ENCODE data around the gene MOXD1. TPM values are rescaled to one million over a fixed set of nuclear protein-coding genes. Genes with fewer than 3 reads are reported as not detected.

The MOXD1 gene
- total RNA-seq, 2 donors from 2014 or later: 4.0 to 5.5 TPM

DNA sequence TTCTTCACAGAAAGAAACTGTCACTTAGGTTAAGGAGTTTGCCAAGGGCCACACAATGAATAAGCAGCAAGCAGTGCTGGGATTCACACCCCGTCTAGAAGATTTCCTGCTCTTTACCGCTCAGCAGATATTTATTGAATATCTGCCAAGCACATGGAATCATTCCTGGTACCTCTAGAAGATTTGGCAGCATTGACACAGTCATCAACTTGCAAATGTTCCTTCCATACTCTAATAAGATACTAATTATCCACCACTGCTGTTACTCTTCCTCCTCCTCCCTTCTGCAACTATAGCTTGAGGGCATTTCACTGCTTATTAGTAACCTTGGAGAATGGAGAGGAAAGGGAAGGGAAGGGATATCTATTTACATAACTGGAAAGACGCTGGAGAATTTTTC is 13.0 kb downstream of the MOXD1 start:
- no peaks in the 10 kb centered on the region for H3K4me1 ChIP-seq (replicated peaks)
- no peak for TF ChIP-seq POLR2A (IDR thresholded peaks at IDR 0.05)
- no peak for TF ChIP-seq POLR2AphosphoS5 (IDR thresholded peaks at IDR 0.05)
- TF ChIP-seq, protein P1, sequence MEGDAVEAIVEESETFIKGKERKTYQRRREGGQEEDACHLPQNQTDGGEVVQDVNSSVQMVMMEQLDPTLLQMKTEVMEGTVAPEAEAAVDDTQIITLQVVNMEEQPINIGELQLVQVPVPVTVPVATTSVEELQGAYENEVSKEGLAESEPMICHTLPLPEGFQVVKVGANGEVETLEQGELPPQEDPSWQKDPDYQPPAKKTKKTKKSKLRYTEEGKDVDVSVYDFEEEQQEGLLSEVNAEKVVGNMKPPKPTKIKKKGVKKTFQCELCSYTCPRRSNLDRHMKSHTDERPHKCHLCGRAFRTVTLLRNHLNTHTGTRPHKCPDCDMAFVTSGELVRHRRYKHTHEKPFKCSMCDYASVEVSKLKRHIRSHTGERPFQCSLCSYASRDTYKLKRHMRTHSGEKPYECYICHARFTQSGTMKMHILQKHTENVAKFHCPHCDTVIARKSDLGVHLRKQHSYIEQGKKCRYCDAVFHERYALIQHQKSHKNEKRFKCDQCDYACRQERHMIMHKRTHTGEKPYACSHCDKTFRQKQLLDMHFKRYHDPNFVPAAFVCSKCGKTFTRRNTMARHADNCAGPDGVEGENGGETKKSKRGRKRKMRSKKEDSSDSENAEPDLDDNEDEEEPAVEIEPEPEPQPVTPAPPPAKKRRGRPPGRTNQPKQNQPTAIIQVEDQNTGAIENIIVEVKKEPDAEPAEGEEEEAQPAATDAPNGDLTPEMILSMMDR (IDR thresholded peaks at IDR 0.05): no peak

DNA sequence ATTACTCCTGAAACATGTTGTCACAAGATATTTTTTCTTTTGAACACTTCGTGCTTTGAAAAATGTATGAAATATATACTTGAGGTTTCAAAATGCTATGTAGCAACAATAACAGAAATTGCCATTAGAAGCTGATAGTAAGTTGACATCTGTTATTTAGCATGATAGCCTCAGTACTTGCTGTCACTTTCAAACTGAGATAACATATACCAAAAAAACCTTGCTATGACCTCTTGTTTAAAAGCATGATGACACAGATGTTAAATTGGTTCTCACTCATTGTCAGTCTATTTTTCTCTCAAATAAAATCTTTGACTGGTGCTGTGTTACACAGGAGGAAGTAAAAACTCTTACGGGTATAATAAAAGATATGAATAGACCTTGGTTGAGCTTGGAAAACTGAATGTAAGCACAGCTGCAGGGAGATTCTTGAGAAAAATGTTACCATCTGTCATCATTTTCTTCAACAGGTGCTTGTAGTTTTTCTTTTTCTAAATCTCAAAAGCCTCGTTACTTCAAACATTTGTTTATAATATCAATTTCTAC is 18.6 kb downstream of the MOXD1 start:
- 54% methylated on average over 3 of the region's 3 CpGs for WGBS
- DNase-seq (ENCODE audit: low spot score): no peak
- Histone ChIP-seq H3K4me1 (replicated peaks) (no peaks in the 10 kb centered on the region), H3K36me3 (no peaks in the 10 kb centered on the region), H3K9me3 (no peaks in the 10 kb centered on the region), H3K4me3 (no peak overlapping the region), H3K27ac (no peak overlapping the region), H3K27me3 (replicated peaks; ENCODE audit: insufficient read depth) (no peaks in the 10 kb centered on the region)
- TF ChIP-seq, protein P1 (IDR thresholded peaks at IDR 0.05): no peak
- TF ChIP-seq POLR2AphosphoS5 (IDR thresholded peaks at IDR 0.05): no peak
- no peak for TF ChIP-seq POLR2A (IDR thresholded peaks at IDR 0.05)
- intact Hi-C loops (cut with DNase I): no loop called here

More for the DNA sequence above, 13.0 kb downstream of the MOXD1 start:
- no peak for DNase-seq (ENCODE audit: low spot score)
- H3K27ac ChIP-seq: no peak overlapping the region
- H3K27me3 ChIP-seq (replicated peaks; ENCODE audit: insufficient read depth): no peaks in the 10 kb centered on the region
- intact Hi-C loops (cut with DNase I): no loop called here
- 17% methylated on average over 3 of the region's 3 CpGs for WGBS
- no peaks in the 10 kb centered on the region for H3K9me3 ChIP-seq
- H3K4me3 ChIP-seq: no peak overlapping the region
- H3K36me3 ChIP-seq: no peaks in the 10 kb centered on the region

DNA sequence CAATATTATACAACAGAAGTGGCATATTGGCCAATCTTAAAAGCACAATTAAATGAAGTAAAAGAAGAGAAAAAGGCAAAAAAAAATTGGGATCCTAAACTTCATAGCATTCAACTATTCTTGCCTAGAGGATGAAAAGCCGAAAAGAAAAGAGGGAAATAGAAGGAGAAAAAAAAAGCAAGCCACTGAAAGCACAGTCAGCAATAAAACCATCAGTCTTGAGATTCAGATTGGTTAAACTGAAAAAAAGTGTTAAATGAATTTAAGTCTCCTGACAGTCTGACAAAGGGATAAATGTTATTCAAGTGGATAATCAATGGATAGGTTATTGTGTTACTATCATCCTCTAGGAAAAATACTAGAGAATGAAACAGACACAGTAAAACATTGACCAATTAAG is 19.9 kb downstream of the MOXD1 start:
- intact Hi-C loops (cut with DNase I): no loop called here
- no peak for DNase-seq (ENCODE audit: low spot score)
- WGBS: 83% methylated on average over 1 of the region's 1 CpG
- no peaks in the 10 kb centered on the region for H3K9me3 ChIP-seq
- no peak overlapping the region for H3K4me3 ChIP-seq
- no peaks in the 10 kb centered on the region for H3K36me3 ChIP-seq
- no peaks in the 10 kb centered on the region for H3K4me1 ChIP-seq (replicated peaks)
- TF ChIP-seq POLR2A (IDR thresholded peaks at IDR 0.05) (no peak), POLR2AphosphoS5 (IDR thresholded peaks at IDR 0.05) (no peak)
- TF ChIP-seq, protein P1 (IDR thresholded peaks at IDR 0.05): no peak
- no peaks in the 10 kb centered on the region for H3K27me3 ChIP-seq (replicated peaks; ENCODE audit: insufficient read depth)
- H3K27ac ChIP-seq: no peak overlapping the region

DNA sequence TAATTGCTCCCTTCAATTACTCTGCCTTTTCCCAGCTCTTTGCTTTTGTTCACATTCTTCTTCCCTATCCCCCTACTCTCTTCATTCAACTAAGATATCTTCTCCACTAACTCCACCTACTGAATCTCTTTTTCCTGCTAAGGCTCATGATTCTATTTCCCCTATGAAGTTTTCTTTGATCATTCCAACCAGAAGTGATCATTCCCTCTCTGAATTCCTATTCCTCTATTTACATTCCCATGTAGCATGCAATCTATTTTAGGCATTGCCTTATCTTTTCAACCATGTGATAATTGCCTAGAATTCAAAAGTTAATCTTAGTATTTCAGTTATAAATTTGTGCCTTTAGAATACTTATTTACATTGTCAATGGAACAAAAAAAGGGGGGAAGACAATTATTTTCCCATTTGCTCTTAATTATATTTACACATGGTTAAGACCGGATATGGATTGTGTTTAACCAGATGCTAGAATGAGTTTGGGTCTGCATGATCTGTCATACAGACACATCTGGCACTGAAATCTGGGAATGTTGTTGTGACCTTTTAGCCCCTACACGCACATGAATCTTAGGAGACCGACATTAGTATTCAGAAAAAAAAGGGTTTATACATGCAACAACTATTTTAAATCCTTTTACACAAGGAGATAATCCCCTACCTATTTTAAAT is 20.8 kb downstream of the MOXD1 start:
- Histone ChIP-seq H3K4me3 (no peak overlapping the region), H3K36me3 (no peaks in the 10 kb centered on the region), H3K4me1 (replicated peaks) (no peaks in the 10 kb centered on the region), H3K27ac (no peak overlapping the region), H3K27me3 (replicated peaks; ENCODE audit: insufficient read depth) (no peaks in the 10 kb centered on the region), H3K9me3 (no peaks in the 10 kb centered on the region)
- WGBS: 82% methylated on average over 3 of the region's 3 CpGs
- no peak for DNase-seq (ENCODE audit: low spot score)
- intact Hi-C loops (cut with DNase I): no loop called here
- no peak for TF ChIP-seq POLR2A (IDR thresholded peaks at IDR 0.05)
- TF ChIP-seq, protein P1 (IDR thresholded peaks at IDR 0.05): no peak
- no peak for TF ChIP-seq POLR2AphosphoS5 (IDR thresholded peaks at IDR 0.05)

DNA sequence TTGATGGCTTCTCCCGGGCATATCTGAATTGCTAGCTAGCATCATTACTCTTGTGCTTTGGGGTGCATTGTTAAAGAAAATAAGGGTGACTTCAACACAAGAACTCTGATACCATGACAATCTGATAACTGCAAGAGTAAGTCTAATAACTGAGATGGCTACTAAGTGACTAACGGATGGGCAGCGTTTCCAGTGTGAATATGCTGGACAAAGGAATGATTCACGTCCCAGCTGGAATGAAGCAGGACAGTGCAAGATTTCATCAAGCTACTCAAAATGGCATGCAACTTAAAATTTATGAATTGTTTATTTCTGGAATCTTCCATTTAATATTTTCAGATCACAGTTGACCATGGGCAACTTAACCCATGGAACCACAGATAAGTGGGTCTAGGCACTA is 31.7 kb downstream of the MOXD1 start:
- no peaks in the 10 kb centered on the region for H3K36me3 ChIP-seq
- no peak overlapping the region for H3K4me3 ChIP-seq
- no peak overlapping the region for H3K27ac ChIP-seq
- no peaks in the 10 kb centered on the region for H3K27me3 ChIP-seq (replicated peaks; ENCODE audit: insufficient read depth)
- TF ChIP-seq, protein P1 (IDR thresholded peaks at IDR 0.05): no peak
- no peak for TF ChIP-seq POLR2AphosphoS5 (IDR thresholded peaks at IDR 0.05)
- no peak for TF ChIP-seq POLR2A (IDR thresholded peaks at IDR 0.05)
- 85% methylated on average over 4 of the region's 4 CpGs for WGBS
- H3K9me3 ChIP-seq: no peaks in the 10 kb centered on the region
- DNase-seq (ENCODE audit: low spot score): no peak
- no peaks in the 10 kb centered on the region for H3K4me1 ChIP-seq (replicated peaks)
- intact Hi-C loops (cut with DNase I): no loop called here

Measured in prostate gland (tissue), 2 donors.